HG02759 (cell line): ENCODE results near the gene FTO.

Experiments used
- ATAC-seq: cut with Tn5 transposase; IDR thresholded peaks from one replicate; pipeline ENCODE4 v1.9.1; 2021; ENCODE audit warnings: mild to moderate bottlenecking, moderate library complexity; ENCODE audit not compliant: unreplicated experiment

The FTO gene

DNA sequence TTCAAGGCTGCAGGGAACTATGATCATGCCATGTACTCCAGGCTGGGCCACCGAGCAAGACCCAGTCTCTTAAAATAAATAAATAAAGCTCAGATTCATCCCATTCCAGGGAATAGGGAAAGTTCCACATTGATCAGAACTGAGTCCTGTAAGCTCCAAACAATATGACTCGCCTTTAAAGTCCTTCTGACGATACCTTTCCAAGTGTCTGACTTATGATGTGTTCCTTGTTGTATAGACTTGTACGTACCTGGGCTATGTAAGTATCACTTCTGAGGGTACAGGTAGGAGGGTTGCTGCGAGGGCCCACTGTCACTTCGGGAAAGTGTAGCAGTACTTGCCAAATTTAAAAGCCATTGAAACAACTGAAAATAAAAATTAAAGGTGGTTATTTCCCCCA, 329.8 kb downstream of the FTO start:
- no peak for ATAC-seq

DNA sequence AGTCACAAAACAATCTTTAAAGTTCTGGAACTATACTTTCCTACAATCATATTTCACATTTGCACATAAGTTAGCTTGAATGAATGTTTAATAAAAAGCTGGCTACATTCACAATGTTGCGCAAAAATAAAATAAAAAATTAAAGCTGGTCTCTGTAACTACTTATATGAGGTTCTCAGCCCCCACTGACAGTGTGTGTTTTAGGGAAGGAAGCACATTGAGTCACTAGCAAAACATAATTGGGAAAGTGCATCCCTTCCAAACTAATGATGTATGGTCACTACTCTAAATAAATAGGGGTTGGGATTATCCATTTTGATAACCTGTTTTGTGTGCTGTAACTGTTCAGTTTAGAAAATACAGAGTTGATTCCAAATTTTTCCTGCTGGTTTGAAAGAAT, 330.7 kb downstream of the FTO start:
- ATAC-seq: no peak

GRCh38 chr16:54040480-54040879, 336.5 kb downstream of the FTO start:
- ATAC-seq: no peak

GRCh38 chr16:54040975-54041374, 337.0 kb downstream of the FTO start:
- ATAC-seq: no peak

DNA sequence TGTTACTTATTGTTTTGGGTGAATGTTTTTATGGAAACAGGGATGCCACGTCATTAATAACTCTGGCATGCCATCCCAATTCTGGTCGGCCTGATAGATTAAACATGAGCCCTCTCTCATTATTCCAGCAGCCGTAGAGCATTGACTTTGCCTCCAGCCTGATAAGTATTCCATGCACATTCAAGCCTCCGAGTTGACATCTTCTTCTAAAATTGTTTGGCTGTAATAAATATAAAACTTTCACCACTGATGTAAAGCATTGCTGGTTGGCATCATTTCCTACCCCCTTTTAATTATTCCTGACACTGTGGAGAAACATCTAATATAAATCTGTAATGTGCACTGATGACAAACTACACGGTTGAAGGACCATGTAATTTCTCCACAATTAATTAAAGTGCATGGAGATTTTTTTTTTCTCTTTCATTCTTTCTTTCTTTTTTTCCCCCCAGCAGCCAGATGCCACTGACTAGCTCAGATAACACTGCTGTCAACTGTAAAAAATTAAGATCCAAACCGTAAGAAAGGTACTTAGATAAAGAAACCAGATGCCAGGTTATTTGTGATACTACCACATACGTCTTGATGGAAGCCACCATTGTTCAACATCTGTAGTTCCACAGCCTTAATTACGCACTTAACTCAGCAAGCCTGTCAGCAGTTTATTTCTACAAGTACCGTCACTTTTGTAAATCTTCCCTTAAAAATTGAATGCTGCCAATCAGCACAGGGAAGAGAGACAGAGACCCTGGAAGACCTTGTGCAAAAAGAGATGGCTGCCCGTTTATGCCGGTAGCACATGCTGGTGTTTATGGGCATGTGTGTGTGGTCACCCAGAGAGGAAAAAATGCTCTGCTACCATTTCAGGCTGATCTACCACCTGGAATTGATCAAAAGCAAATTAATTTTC, 344.9 kb downstream of the FTO start:
- ATAC-seq: no peak

- no peak for ATAC-seq
Observed at GRCh38 chr16:54049591-54050458, 345.9 kb downstream of the FTO start.

GRCh38 chr16:54050459-54051210, 346.7 kb downstream of the FTO start:
- ATAC-seq: no peak

GRCh38 chr16:54051821-54052220, 347.9 kb downstream of the FTO start:
- no peak for ATAC-seq

GRCh38 chr16:54052271-54052670, 348.3 kb downstream of the FTO start:
- no peak for ATAC-seq

DNA sequence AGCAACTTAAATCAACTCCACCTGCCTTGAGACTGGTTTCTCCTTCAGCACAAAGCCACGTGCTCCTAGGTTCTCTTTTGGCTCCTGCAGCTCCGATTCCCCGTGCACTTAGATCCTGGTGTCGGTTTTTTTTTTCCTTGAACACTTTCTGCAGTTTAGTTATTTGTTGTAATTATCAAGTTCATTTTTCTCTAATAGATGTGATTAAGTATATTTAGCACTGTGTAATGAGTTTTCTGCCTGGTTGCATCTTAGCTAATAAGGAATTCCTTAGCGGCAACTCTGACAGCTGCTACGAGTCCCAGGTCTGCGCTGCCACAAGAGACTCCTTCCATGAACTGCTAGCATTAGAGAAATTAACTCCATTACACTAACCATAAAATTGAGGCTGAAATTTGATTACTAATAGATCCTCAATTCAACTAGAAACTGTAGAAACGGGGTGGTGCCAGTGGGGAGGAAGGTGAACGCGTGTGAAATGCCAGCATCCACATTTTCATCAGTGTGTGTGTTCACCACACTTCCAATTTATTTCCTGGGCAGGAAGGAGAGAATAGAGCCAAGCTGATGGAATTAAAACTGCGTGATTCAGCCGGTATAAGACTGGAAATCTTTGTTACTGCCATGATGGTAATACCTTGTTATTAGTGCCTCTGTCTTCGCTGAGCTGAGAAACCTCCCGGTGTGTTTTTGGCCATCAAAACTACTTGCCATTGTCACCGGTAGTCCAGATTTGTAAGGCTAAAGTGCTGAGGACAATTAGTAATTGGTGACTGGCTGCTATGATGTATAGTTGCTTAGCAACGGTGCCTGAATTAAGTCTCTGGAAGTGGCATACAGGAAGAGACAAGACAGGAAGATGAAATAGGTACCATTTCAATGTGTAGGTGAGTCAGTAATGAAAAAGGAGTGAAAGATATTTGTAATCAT, 350.2 kb downstream of the FTO start:
- no peak for ATAC-seq

DNA sequence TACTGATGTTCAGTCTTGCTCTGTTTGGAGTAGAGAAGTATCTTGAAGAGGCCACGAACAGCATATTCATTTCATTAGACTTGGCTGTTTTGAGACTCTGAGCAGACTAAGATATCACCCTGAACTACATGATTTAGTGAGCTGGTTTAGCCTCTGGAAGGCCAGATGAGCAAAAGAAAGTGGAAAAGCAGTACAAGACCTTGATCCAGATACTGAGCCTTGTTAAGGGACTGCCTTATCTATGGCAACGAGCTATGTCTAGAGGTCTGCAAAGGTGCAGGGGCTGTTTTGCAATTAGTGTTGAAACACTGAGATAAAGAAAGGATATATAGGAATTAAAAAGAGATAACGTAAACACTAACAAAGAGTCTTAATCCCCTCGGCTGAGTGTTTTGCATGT, 351.2 kb downstream of the FTO start:
- ATAC-seq: no peak

DNA sequence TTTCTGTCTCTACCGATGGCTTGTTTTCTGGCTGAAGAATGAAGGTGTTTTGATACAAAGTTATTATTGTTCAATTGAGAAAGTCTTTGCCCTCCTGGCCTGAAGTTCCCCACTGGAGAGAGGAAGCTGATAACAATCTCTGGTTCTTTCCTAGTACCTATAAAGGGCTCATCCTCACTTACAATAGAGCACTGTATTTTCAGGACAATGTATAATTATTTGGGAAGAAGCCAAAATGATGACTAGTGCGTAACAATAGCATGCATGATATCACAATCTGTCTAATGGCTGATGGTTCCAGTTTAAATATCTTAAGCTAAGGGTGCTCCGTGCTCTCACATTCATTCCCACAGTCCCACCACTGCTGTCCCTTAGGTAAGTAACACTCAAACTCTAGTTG, 351.9 kb downstream of the FTO start:
- ATAC-seq: no peak

- no peak for ATAC-seq
Observed at GRCh38 chr16:54056921-54057320, 353.0 kb downstream of the FTO start.

GRCh38 chr16:54059319-54059718, 355.4 kb downstream of the FTO start:
- ATAC-seq: no peak

GRCh38 chr16:54060599-54061421, 356.9 kb downstream of the FTO start:
- no peak for ATAC-seq

DNA sequence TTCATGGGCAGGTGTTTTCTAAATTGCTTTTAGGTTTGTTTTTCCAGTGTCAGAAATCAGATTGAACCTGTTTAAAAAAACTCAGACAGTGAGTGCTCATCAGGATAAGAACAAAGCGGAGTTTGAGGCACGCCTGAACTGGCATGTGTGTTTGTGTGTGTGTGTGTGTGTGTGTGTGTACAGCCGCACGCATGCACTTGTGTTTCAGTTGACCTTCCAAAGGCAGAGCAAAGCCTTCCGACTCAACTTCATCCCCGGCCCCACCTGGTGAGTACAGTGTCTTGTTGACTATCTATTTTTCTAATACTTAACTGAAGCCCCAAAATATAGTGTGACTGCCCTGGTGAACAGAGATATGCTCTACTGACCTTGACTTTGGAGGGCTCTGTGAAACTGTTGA, 357.5 kb downstream of the FTO start:
- ATAC-seq: no peak

DNA sequence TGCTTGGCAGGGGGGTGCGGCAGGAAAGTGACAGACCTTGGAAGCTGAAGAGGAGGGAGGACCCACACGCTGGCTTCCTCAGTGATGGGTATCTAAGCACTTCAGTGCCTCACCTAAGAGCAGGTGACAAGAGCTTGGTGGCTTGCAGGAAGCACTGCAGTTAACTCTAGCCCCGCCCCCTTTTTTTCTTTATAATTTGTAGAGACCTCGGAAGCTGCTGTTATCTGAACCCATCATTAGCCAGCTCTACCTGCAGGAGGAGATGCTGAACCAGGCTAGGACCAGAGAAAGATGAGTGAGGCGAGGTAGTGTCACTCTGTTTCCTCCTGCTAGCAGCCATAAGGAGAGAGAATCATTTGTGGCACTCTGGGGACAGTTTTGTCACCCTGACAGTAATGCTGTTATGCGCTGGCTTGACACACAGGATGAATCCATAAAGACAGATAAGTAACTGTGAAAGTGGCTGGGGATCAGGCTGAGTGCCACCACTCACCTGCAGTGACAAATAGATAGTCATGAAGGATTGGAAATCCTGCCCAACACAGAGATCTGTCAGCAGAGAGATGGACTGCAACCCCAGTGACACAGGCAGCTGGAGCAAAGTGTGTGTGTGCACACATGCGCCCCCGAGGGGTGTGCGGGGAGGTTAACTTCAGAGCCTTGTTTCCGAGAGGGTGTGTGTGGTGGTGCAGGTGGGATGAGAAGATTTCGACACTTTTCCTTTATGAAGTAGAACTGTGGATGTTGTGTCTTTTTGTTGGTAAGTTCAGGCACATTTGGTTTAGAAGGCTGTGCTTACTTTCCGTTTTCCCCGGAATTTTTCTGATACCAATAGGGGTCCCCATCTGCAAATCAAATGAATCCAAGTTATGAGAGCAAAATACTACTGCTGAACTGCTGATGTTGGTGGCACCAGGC, 358.7 kb downstream of the FTO start:
- ATAC-seq: no peak

GRCh38 chr16:54063279-54063773, 359.4 kb downstream of the FTO start:
- no peak for ATAC-seq
